Ascending aorta (tissue), 2 donors: ENCODE data around the gene RPS6KC1. TPM values are rescaled to one million over a fixed set of nuclear protein-coding genes. Genes with fewer than 3 reads are reported as not detected.

Experiments used
- DNase-seq, 2 donors: peaks; one replicate each; pipeline ENCODE4 v3.0.0-alpha.2; 2019; ENCODE audit warnings: low spot score in 2 of 2
- H3K27ac ChIP-seq, 2 donors: fragments of 200-600 bp; sonication (generic); one replicate each; pipeline ENCODE4 v1.5.1; 2016 to 2017; ENCODE audit warnings: mild to moderate bottlenecking in 1 of 2
- H3K27me3 ChIP-seq: fragments of 200-600 bp; sonication (generic); one replicate; pipeline ENCODE4 v1.5.1; 2017
- H3K36me3 ChIP-seq, 2 donors: fragments of 200-600 bp; sonication (generic); one replicate each; pipeline ENCODE4 v1.5.1; 2016
- H3K4me1 ChIP-seq, 2 donors: fragments of 200-600 bp; sonication (generic); one replicate each; pipeline ENCODE4 v1.5.1; 2016 to 2017; ENCODE audit warnings: mild to moderate bottlenecking in 1 of 2
- H3K4me3 ChIP-seq, 2 donors: fragments of 200-600 bp; sonication (generic); one replicate each; pipeline ENCODE4 v1.5.1; 2016 to 2017; ENCODE audit warnings: mild to moderate bottlenecking in 1 of 2
- H3K9me3 ChIP-seq, 2 donors: fragments of 200-600 bp; sonication (generic); one replicate each; pipeline ENCODE4 v1.5.1; 2016
- intact Hi-C: fragments of 100-400 bp; cut with DNase I; formaldehyde crosslinking; loops from one replicate; pipeline ENCODE4 v1.15.1; 2023
- total RNA-seq: library from RNA; depleted of rRNA; stranded (reverse); fragments of >200 nt; gene quantifications from one replicate; pipeline ENCODE4 v1.1.0, GENCODE V29; 2016
- TF ChIP-seq, protein P1 (sequence below), 3 experiments: fragments of 200-600 bp in 2 of 3; fragments of 450-650 bp in 1 of 3; sonication (generic) in 2 of 3; IDR thresholded peaks; one replicate each; pipeline ENCODE4 v1.5.1; 2016 to 2019; ENCODE audit warnings: antibody characterized with exemption in 3 of 3, mild to moderate bottlenecking in 1 of 3, moderate library complexity in 1 of 3

Gene RPS6KC1
- total RNA-seq, 1 donor from 2014 or later = 21.0 TPM

DNA sequence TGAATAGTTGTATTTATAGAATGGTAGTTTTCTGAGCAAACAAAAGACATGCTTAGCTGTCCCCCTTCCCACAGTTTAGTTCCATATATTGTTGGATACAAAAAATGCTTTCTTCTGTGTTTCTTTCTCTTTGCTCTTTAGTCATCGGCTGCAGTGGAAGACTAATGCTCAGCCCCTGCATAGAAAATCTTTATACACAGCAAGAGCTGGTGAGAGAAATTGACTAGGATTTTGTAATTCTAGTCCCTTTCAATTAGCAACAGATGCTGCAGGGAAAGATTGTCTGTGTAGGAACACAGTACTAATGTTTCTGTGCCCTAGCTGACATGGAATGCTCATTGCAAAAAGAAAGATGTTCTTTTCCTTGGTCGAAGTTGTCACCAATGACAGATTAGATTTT is 200.9 kb downstream of the RPS6KC1 start:
- Histone ChIP-seq H3K4me1 (no peaks in the 10 kb centered on the region), H3K36me3 (no peaks in the 10 kb centered on the region), H3K4me3 (no peak overlapping the region), H3K27ac (no peak overlapping the region), H3K9me3 (no peaks in the 10 kb centered on the region), H3K27me3 (no peaks in the 10 kb centered on the region)
- no peak for DNase-seq
- intact Hi-C loops = no loop called here
- TF ChIP-seq, protein P1, sequence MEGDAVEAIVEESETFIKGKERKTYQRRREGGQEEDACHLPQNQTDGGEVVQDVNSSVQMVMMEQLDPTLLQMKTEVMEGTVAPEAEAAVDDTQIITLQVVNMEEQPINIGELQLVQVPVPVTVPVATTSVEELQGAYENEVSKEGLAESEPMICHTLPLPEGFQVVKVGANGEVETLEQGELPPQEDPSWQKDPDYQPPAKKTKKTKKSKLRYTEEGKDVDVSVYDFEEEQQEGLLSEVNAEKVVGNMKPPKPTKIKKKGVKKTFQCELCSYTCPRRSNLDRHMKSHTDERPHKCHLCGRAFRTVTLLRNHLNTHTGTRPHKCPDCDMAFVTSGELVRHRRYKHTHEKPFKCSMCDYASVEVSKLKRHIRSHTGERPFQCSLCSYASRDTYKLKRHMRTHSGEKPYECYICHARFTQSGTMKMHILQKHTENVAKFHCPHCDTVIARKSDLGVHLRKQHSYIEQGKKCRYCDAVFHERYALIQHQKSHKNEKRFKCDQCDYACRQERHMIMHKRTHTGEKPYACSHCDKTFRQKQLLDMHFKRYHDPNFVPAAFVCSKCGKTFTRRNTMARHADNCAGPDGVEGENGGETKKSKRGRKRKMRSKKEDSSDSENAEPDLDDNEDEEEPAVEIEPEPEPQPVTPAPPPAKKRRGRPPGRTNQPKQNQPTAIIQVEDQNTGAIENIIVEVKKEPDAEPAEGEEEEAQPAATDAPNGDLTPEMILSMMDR (IDR thresholded peaks at IDR 0.05) = no peak

DNA sequence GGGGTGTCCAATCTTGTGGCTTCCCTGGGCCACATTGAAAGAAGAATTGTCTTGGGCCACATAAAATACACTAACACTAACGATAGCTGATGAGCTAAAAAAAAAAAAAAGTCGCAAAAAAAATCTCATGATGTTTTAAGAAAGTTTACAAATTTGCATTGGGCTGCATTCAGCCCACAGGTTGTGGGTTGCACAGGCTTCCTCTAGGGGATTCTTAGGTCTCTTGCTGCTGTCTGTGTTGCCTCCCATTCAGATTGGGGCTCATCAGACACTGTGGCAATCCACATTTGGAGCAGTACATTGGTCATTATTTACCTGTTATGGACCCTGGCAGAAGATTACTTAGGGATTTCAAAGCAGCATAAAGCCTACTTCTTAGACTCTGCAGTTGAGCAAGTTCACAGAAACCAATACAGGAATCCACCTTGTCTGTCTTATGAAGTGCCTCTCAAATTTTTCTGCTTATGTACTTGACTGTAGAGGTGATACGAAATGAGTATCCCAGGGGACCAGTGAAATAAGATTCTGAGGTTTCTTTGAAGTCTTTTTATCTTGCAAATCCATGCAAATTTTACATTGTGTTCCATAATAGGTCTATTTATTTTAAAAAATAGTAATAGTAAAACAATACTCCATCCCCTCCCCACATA is 205.5 kb downstream of the RPS6KC1 start:
- Histone ChIP-seq H3K9me3 (no peaks in the 10 kb centered on the region), H3K27me3 (no peaks in the 10 kb centered on the region), H3K27ac (no peak overlapping the region), H3K4me1 (no peaks in the 10 kb centered on the region), H3K4me3 (no peak overlapping the region), H3K36me3 (no peaks in the 10 kb centered on the region)
- TF ChIP-seq, protein P1 (IDR thresholded peaks at IDR 0.05) = no peak
- DNase-seq = no peak
- intact Hi-C loops = no loop called here

DNA sequence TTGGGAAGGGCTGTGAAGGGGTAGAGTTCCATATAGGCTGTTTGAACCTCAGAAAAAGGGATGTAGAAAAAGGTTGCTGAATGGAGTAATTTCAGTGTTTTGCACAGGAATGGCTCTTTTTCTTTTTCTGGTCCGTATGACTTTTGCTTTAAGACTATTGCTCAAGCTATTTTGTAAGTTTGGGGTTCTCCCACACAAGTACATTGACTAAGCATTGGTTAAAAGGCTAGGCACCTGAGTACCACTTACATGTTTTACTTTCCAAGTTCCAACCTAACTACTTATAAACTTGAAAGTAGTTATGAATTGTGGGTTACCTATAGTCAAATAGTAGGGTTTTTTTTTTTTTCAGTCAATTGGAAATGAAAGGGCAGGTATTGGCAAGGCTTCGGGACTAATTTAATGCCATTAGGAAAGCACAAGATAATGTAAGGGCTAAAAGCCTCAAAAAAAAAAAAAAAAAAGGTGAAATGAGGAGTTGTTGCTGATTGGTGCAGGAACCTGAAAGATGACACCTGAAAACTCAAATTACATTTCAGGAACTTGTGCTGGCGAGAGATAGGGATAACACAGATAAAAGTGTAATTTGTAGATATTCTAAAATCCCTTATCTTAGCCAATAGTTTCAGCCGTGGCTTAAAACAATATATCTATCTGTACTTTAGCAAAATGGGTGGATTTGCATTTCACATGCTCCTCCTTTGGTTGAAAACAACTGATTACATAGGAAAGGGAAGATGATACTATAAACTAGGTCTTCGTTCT is 209.5 kb downstream of the RPS6KC1 start:
- no peak for DNase-seq
- TF ChIP-seq, protein P1 (IDR thresholded peaks at IDR 0.05) = no peak
- intact Hi-C loops = no loop called here

DNA sequence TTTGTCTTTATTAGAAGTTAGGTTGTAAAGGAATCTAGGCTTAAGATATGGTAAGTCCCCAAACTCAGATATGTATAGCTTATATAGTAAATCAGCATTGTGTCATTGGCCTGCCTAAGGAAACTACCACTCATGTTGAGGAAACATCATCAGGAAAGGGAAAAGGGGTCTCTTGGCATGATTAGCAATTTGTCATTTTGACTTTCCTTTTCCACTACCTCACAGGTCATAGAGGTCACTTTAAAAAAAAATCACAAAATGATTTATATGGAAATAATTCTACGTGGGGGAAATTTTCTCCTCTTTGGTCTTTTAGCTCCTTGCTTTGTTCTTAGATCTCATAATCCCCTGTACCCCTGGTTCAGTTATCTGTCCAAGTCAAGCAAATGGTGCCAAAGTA is 213.5 kb downstream of the RPS6KC1 start:
- no peak for DNase-seq
- no peak overlapping the region for H3K4me3 ChIP-seq
- TF ChIP-seq, protein P1 (IDR thresholded peaks at IDR 0.05) = no peak
- intact Hi-C loops = no loop called here
- no peaks in the 10 kb centered on the region for H3K27me3 ChIP-seq
- H3K9me3 ChIP-seq = peaks cover 0 to 14% of the 10 kb centered on the region in 2 donors
- peaks cover 7 to 22% of the 10 kb centered on the region in 2 donors for H3K36me3 ChIP-seq
- no peaks in the 10 kb centered on the region for H3K4me1 ChIP-seq
- H3K27ac ChIP-seq = no peak overlapping the region

More for the DNA sequence above, 209.5 kb downstream of the RPS6KC1 start:
- H3K4me3 ChIP-seq = no peak overlapping the region
- H3K9me3 ChIP-seq = no peaks in the 10 kb centered on the region
- H3K36me3 ChIP-seq = peaks cover 7 to 8% of the 10 kb centered on the region in 2 donors
- H3K27ac ChIP-seq = no peak overlapping the region
- no peaks in the 10 kb centered on the region for H3K27me3 ChIP-seq
- no peaks in the 10 kb centered on the region for H3K4me1 ChIP-seq

DNA sequence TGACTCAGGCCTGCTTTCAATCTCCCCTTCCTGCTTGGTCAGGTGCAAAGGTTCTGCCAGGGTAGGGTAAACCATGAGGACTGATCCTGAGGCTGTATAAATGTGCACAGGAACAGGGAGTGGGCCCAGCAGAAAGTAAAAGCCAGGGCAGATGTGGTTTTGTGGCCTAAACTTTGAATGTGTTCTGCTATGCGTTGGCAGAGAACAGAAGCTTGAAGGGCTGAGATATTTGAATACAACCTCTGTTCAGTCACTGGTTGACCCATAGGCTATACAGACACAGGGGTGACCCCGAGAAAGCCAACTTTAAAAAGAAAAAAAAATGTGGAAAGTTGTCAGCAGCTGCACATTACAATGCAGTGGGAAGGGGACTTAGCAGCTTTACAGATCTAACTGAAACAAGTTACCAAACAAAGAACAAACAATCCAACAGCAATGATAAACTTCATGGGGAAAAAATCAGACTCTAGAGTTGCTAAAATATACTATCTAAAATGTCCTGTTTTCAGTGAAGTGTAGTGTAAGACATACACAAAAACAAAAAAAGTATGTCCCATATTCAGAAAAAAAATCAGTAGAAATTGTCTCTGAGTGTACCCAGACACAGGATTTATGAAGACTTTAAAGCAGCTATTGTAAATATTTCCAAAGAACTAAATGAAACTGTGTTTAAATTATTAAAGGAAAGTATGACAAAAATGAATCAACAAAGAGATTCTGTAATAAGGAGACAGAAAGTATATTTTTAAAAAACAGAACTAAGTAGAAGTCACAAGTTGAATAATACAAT is 216.1 kb downstream of the RPS6KC1 start:
- no peak overlapping the region for H3K27ac ChIP-seq
- peaks cover 7 to 23% of the 10 kb centered on the region in 2 donors for H3K36me3 ChIP-seq
- TF ChIP-seq, protein P1 (IDR thresholded peaks at IDR 0.05) = no peak
- peaks cover 0 to 14% of the 10 kb centered on the region in 2 donors for H3K9me3 ChIP-seq
- no peaks in the 10 kb centered on the region for H3K4me1 ChIP-seq
- intact Hi-C loops = no loop called here
- H3K27me3 ChIP-seq = no peaks in the 10 kb centered on the region
- H3K4me3 ChIP-seq = no peak overlapping the region
- no peak for DNase-seq
